Right lobe of liver (tissue), 4 donors: ENCODE data around the gene SLITRK2.

Experiments used
- CTCF ChIP-seq, 4 donors: fragments of 200-600 bp in 3 of 4; fragments of 450-650 bp in 1 of 4; IDR thresholded peaks; one replicate each; pipeline versions ENCODE4 v1.5.1 to v1.8.0; 2016 to 2022; ENCODE audit warnings: antibody characterized with exemption in 4 of 4, mild to moderate bottlenecking in 2 of 4
- POLR2A ChIP-seq: fragments of 450-650 bp; IDR thresholded peaks from one replicate; pipeline ENCODE4 v1.6.1; 2017; ENCODE audit warnings: antibody characterized with exemption, mild to moderate bottlenecking
- donor health status: DM: no; HTN: no; CAD: no.
- donor health status: DM: no; HTN: no; CAD: no.
- donor health status: DM: no; HTN: yes; CAD: no.

- TF ChIP-seq CTCF (IDR thresholded peaks at IDR 0.05) (no peak), POLR2A (no peak)
Measured at GRCh38 chrX:145816601-145817315, 871 bp upstream of the SLITRK2 start.
